ENCODE data around the gene CNTNAP2. TPM values are rescaled to one million over a fixed set of nuclear protein-coding genes. Genes with fewer than 3 reads are reported as not detected.

Gene CNTNAP2
- total and polyA plus RNA-seq, 9 of the 15 experiments (the other 6 are each of a cell fraction or from before 2014, with no cell fraction given), result 0.04 to 0.62 (median 0.09) TPM; not detected in 4

DNA sequence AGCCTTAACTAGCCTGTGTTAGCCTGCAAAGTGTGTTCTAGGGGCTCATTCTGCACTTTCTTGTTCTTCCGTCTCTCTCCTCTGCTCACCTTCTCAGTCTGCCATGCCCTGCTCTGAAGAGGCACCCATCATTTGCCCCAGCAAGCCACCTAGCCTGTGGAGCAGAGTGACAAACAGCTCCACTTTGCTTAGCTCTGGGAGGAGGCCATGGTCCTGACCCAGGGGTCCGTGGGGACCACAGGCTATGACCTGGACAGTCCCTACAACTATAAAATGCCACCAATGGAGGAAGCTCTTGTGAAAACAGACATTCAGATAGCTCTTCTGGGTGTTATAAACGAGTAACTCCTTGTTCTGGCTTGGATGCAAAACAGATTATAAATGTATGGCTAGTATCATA lies 1029.6 kb downstream of the CNTNAP2 start:
- ChIA-PET POLR2A (no interaction called here), CTCF (ENCODE audit: low intra/inter-chr PET ratio) (no interaction called here)
- no peak overlapping the region for H3K4me3 ChIP-seq
- no peaks in the 10 kb centered on the region for H3K36me3 ChIP-seq (ENCODE audit: control insufficient read depth, insufficient read depth, low read length)
- in situ Hi-C loops (cut with MboI) (no loop called here), intact Hi-C loops (cut with micrococcal nuclease) (no loop called here)
- H3K27me3 ChIP-seq (ENCODE audit: control insufficient read depth in 2 of 2, insufficient read depth in 2 of 2, low read length in 2 of 2), result no peaks in the 10 kb centered on the region
- TF ChIP-seq HMG20A (CRISPR knock-in tag; conservative IDR thresholded peaks at IDR 0.05) (no peak), RBM25 (IDR thresholded peaks at IDR 0.05; ENCODE audit: low read depth, low read length, severe bottlenecking) (no peak), RCOR1 (IDR thresholded peaks at IDR 0.05; ENCODE audit: borderline replicate concordance in 1 of 2, low read depth in 2 of 2, low read length in 2 of 2) (no peak), PRDM10 (IDR thresholded peaks at IDR 0.05; ENCODE audit: partially characterized antibody) (no peak)
- TF ChIP-seq, protein P1, sequence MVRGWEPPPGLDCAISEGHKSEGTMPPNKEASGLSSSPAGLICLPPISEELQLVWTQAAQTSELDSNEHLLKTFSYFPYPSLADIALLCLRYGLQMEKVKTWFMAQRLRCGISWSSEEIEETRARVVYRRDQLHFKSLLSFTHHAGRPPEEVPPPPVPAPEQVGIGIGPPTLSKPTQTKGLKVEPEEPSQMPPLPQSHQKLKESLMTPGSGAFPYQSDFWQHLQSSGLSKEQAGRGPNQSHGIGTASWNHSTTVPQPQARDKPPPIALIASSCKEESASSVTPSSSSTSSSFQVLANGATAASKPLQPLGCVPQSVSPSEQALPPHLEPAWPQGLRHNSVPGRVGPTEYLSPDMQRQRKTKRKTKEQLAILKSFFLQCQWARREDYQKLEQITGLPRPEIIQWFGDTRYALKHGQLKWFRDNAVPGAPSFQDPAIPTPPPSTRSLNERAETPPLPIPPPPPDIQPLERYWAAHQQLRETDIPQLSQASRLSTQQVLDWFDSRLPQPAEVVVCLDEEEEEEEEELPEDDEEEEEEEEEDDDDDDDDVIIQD (CRISPR knock-in tag; IDR thresholded peaks at IDR 0.05), result no peak
- no peaks in the 10 kb centered on the region for H3K79me2 ChIP-seq (ENCODE audit: control insufficient read depth, insufficient read depth, low read length)
- FAIRE-seq, result no peak
- H3K4me1 ChIP-seq (replicated peaks in 1 of 2; ENCODE audit: control insufficient read depth in 2 of 2, insufficient read depth in 2 of 2, low read length in 2 of 2), result no peaks in the 10 kb centered on the region
- no peak overlapping the region for H2AFZ ChIP-seq (ENCODE audit: low read depth, low read length)
- DNase-seq (ENCODE audit: extremely low read depth in 1 of 4, low spot score in 3 of 4), result no peak
- 0% methylated on average over 3 of the region's 3 CpGs for WGBS (ENCODE audit: insufficient coverage, low coverage, missing lambda C conversion rate)
- no peak overlapping the region for H3K27ac ChIP-seq (ENCODE audit: extremely low read depth, low read depth, low read length)
- H3K9me3 ChIP-seq (replicated peaks; ENCODE audit: control insufficient read depth, insufficient read depth, low read depth, low read length), result peaks cover 2% of the 10 kb centered on the region; the same call in 1 of the 2 replicates
- no peaks in the 10 kb centered on the region for H3K9me1 ChIP-seq (ENCODE audit: control insufficient read depth, insufficient read depth, low read length)
- BruUV-seq (replicated peaks), result no TSS peak
- no peak overlapping the region for H3K4me2 ChIP-seq (ENCODE audit: insufficient read depth, low read length)
- no peak for ATAC-seq
- H3K9ac ChIP-seq (ENCODE audit: insufficient read depth in 1 of 2, low read depth in 2 of 2, low read length in 2 of 2), result no peak overlapping the region
- no peaks in the 10 kb centered on the region for H4K20me1 ChIP-seq (replicated peaks; ENCODE audit: control insufficient read depth, insufficient read depth, low read length)
